Stimulated activated CD4-positive, alpha-beta T cell treated with anti-CD3 and anti-CD28 coated beads, TNF-alpha, amount 100 ng/mL, for 1 hour (primary cell): ENCODE measurements around the gene PYM1.
"Not testable (repeated sequence)": the region's sequence is repeated elsewhere in the genome, so short reads cannot be mapped to it uniquely, and the experiment has no call there.

Experiments
- DNase-seq, 3 donors: peaks; one replicate each; pipeline ENCODE4 v3.0.0-alpha.2; 2020; ENCODE audit warnings: low read depth in 3 of 3, low spot score in 1 of 3

PYM1 gene

GRCh38 chr12:55915482-55915859, 12.2 kb downstream of the PYM1 start:
- no peak for DNase-seq

- no peak for DNase-seq
Observed at GRCh38 chr12:55912908-55913307, 14.8 kb downstream of the PYM1 start.

- no peak for DNase-seq
Observed at GRCh38 chr12:55909513-55909884, 18.2 kb downstream of the PYM1 start.

- no peak for DNase-seq
Observed at GRCh38 chr12:55908726-55909512, 18.8 kb downstream of the PYM1 start.

GRCh38 chr12:55906056-55906455, 21.6 kb downstream of the PYM1 start:
- DNase-seq, result no peak

- no peak for DNase-seq
Observed at GRCh38 chr12:55901881-55902490, 25.7 kb downstream of the PYM1 start.

GRCh38 chr12:55899082-55899481, 28.6 kb downstream of the PYM1 start:
- DNase-seq, result no peak

GRCh38 chr12:55893723-55894122, 34.0 kb downstream of the PYM1 start:
- DNase-seq, result no peak

- no peak for DNase-seq
Observed at GRCh38 chr12:55891310-55891709, 36.4 kb downstream of the PYM1 start.

- no peak for DNase-seq
Observed at GRCh38 chr12:55885113-55885512, 42.6 kb downstream of the PYM1 start.

- DNase-seq, result no peak
Observed at GRCh38 chr12:55877824-55878223, 49.9 kb downstream of the PYM1 start.

GRCh38 chr12:55875704-55876467, 51.8 kb downstream of the PYM1 start:
- DNase-seq, result no peak

- DNase-seq, result no peak
Observed at GRCh38 chr12:55874443-55874842, 53.3 kb downstream of the PYM1 start.

- DNase-seq, result not testable (repeated sequence)
Observed at GRCh38 chr12:55866454-55867004, 61.2 kb downstream of the PYM1 start.

GRCh38 chr12:55865327-55865726, 62.4 kb downstream of the PYM1 start:
- no peak for DNase-seq

- DNase-seq, result not testable (repeated sequence)
Observed at GRCh38 chr12:55862931-55863330, 64.8 kb downstream of the PYM1 start.

GRCh38 chr12:55862286-55862685, 65.4 kb downstream of the PYM1 start:
- no peak for DNase-seq

GRCh38 chr12:55861871-55862270, 65.8 kb downstream of the PYM1 start:
- no peak for DNase-seq

GRCh38 chr12:55861396-55861795, 66.3 kb downstream of the PYM1 start:
- no peak for DNase-seq

- no peak for DNase-seq
Observed at GRCh38 chr12:55852740-55853139, 75.0 kb downstream of the PYM1 start.
